Neural cell (in vitro differentiated cells): ENCODE results near the gene HOXA3.

ENCODE experiments used
- CTCF ChIP-seq: fragments of 450-650 bp; IDR thresholded peaks from 2 replicates; pipeline ENCODE4 v1.5.1; 2014; ENCODE audit warnings: antibody characterized with exemption, mild to moderate bottlenecking, moderate library complexity; ENCODE audit not compliant: poor library complexity, severe bottlenecking
- EP300 ChIP-seq: fragments of 450-650 bp; conservative IDR thresholded peaks from 2 replicates; pipeline ENCODE4 v1.6.1; 2014; ENCODE audit warnings: antibody characterized with exemption, mild to moderate bottlenecking, moderate library complexity; ENCODE audit not compliant: poor library complexity, severe bottlenecking

GRCh38 chr7:27166531-27167505 lies 14.4 kb upstream of the HOXA3 start:
- TF ChIP-seq CTCF (no peak), EP300 (no peak)
